Stimulated activated CD4-positive, alpha-beta T cell treated with anti-CD3 and anti-CD28 coated beads, Interleukin-2, amount 100 ng/mL, for 24 hours (primary cell): ENCODE measurements around the gene LOC128125822.

Experiments
- DNase-seq, 2 donors: peaks; one replicate each; pipeline ENCODE4 v3.0.0-alpha.2; 2020

Gene LOC128125822

GRCh38 chr6:63558278-63558677, 14.0 kb upstream of the LOC128125822 start:
- DNase-seq, result no peak

DNA sequence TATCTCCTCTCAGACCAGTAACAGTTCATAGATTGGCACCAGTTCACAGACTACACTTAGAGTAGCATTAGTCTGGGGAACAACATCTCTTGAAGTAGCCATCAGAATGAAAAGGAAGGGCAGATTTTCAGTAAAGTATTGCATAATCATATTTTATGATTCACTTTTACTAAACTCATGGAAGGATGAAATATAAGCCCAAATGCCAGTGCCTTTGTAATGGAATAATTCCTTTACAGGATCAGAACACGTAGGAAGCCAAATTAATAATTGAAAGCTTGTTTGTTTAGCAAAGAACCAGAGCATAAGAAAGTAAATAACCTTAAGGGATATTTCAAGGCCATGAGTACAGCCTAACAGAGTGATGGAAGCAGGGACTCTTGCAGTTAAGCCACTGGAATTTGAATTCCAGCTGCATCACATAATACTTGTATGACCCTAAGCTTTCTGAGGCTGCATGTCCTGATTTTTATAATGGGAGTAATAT, 11.4 kb upstream of the LOC128125822 start:
- DNase-seq, result no peak

GRCh38 chr6:63561288-63561687, 11.0 kb upstream of the LOC128125822 start:
- DNase-seq, result no peak

GRCh38 chr6:63563235-63563634, 9.0 kb upstream of the LOC128125822 start:
- no peak for DNase-seq

- DNase-seq, result no peak
These were observed 7.1 kb upstream of the LOC128125822 start for GRCh38 chr6:63565058-63565726.

DNA sequence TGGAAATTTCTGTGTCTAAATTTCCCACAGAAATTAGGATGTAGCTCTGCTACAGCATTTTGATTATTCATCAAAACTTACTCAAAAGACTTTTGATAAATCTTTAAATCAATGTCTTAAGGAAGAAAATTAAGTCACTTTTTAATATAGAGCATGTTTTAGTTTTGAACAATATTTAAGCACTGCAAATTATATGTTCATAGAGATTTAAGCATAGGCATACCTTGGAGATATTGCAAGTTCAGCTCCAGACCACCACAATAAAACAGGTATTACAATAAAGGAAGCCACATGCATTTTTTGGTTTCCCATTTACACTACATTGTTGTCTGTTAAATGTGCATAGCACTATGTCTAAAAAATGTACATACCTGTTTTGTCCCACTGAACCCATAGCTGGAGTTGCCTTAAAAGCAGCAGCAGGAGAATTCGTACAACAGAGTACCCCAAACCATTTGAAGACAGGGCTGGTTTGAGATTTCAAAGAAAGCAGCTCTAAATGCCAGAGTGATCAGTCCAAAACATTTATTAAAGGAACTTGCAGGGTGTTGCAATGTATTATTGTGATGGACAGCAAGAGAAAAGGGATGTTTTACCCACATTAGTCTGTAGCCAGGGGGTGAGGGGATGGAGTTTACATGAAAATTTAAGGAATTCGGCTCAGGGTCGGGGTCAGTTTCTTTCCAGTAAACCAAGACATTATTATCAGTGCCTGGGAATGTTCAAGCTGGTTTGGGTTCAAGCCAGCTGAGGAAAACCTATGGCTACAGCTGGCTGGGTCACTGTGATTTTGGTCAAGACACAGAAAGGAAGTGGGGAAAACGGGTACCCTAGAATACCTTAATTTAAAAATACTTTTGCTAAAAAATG, 6.3 kb upstream of the LOC128125822 start:
- DNase-seq, result no peak

DNA sequence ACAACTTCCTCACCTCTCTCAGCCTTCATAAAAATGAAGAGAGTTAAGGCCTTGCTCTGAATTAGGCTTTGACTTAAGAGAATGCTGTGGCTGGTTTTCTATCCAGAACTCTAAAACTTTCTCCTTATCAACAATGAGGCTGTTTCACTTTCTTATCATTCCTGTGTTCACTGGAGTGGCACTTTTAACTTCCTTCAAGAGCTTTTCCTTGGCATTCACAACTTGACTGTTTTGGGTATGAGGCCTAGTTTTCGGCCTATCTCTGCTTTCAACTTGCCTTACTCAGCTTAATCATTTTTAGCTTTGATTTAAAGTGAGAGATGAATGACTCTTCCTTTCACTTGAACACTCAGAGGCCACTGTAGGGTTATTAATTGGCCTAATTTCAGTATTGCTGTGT, 4.3 kb upstream of the LOC128125822 start:
- no peak for DNase-seq

DNA sequence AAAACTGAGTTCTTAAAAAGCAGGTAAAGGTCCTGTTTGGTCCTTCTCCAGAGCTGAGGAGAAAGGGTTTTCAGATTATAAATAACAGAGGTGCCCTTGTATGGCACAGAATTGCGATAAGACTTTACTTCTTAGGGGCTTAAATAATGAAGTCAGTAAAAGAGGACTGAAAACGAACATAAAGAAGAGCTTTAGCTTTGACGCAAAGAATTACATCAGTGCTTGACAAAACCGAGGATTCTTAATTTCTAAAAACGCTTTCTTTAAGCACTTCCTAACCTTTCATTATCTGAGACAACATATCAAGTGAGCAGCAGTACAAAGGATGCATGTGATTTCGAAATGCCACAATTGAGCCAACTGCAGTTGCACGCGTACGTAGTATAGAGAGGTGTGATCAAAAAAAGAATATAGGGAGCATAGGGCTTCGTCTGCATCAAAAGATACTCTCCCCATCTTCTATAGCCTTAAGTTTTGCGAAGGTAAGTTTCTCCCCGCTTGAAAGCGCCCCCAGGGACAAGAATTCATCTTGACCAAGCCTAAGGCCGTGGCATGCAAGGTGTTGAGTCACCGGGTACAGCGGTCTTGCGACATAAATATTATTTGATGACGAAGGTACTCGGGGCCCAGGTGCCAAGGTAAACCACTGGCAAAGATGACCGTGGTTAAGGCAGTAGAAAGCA, 778 bp upstream of the LOC128125822 start:
- DNase-seq, result peak; percentile 40 to 59

DNA sequence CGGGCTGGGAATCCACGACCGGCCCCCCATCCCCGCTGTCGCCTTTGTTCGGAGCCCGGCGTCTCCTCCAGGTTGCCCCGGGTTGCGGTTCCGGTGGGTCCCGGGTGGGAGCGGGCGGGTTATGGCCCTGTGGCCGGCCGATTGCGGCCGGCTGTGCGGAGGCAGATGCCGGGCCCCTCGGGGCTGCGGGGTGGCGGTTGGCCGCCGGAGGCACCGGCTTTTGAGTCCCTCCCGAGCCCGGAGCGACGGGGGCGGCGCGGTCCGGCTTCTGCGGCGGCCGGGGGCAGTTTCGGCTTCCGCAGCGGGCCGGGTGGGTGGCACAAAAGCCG, 431 bp downstream of the LOC128125822 start:
- DNase-seq, result no peak

DNA sequence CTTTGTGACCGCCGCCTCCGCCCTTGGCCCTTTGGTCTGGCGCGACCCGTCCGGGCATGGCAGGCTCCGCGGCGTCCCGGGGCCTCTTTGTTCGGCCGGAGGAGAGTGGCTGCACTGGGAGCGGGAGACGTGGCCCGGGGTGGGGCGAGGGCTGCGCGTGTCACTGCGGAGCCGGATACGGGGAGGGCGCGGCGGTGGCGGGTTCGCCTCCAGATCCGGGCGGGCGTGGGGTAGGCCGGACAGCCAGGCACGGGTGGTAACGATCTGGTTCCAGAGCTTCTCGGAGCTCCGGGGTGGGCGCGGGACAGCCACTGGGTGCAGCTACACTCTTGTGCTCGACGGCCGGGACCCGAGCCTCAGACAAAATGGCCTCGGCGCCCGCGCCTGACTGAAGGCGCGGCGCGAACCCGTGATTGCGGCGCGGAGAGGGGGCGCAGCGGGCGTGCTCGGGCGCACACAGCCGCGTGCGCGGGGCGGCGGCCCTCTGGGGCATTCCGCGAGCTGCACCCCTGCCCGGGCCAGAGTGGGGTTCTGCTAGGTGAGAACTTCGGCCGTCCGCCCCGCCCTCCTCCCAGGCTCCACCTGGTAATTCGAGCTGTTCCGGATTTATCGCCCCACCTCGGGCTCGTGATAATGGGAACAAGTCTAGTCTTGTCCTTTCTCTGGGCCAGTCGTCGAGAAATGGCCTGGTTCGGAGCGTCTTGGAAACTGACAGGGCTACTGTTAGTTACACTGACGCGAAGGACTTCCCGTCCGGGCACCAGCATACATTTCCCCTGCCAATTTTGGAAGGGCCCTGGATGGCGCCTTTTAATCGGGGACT, 1.0 kb downstream of the LOC128125822 start:
- peak; percentile 70 to 71 for DNase-seq

DNA sequence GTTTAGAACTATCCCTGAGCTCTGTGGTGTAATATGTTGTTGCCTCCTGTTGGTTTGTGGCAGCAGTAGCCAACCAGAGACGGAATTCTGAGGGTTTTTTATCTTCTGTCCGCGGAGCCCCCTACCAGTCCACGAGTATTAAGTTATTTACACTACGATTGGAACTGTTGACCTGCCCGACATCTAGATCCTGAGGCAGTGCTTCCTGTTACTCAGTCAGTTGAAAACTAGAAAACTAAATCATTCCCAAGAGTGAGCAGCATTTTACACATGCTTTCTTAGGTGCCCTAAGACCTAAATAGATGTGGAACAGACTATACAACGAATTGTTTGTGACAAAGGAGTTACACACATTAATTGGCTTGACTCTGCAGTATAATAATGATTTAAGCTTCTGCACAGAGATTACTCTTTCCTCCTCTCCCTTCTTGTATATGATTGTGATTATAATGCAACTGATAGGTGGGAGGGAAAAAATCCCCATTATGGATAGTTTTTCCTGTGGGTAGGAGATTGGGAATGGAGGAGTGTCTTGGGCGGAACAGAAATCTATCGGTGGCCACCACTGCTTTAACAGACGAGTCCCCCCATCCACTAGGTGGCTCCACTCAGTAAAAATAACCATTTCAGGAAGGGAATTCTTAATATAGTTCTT, 1.7 kb downstream of the LOC128125822 start:
- peak; percentile 31 to 58 for DNase-seq

DNA sequence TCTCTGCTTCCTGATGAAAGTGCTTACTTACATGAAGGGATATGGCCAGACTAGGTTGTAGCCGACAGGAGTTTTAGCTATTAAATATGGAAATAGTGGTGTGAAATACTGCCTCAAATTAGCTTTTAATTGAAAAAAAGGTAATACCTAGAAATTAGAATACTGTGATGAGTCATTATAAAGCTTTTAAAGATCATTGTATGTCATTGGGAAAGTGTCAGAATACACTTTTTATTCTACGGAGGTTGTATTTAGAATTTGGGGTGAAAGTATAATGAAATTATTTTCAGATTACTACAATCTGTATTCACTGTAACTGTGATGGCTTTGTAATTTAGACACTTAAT, 2.2 kb downstream of the LOC128125822 start:
- no peak for DNase-seq

GRCh38 chr6:63576147-63576772, 4.0 kb downstream of the LOC128125822 start:
- DNase-seq, result no peak

GRCh38 chr6:63576985-63577712, 4.9 kb downstream of the LOC128125822 start:
- no peak for DNase-seq

DNA sequence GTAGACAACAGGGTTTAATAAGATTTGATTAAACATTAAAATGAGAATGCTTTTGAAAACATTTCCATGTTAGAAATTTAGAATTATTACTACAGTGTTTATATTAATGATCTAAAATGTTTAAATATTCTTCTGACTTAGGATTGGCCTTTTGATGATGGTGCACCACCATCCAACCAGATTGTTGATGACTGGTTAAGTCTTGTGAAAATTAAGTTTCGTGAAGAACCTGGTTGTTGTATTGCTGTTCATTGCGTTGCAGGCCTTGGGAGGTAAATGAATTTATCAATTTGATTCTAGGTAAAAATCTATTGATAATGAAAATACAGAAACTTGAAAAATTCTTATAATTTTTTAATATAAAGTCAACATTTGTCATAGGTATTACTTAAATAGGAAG, 6.5 kb downstream of the LOC128125822 start:
- no peak for DNase-seq

DNA sequence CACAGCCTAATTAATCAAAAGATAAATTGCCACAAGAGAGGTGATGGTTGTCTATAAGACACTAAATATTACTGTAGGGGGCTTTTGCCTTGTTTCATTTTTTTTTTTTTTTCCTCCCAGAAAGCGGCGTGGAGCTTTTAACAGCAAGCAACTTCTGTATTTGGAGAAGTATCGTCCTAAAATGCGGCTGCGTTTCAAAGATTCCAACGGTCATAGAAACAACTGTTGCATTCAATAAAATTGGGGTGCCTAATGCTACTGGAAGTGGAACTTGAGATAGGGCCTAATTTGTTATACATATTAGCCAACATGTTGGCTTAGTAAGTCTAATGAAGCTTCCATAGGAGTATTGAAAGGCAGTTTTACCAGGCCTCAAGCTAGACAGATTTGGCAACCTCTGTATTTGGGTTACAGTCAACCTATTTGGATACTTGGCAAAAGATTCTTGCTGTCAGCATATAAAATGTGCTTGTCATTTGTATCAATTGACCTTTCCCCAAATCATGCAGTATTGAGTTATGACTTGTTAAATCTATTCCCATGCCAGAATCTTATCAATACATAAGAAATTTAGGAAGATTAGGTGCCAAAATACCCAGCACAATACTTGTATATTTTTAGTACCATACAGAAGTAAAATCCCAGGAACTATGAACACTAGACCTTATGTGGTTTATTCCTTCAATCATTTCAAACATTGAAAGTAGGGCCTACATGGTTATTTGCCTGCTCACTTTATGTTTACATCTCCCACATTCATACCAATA, 7.8 kb downstream of the LOC128125822 start:
- DNase-seq, result no peak

DNA sequence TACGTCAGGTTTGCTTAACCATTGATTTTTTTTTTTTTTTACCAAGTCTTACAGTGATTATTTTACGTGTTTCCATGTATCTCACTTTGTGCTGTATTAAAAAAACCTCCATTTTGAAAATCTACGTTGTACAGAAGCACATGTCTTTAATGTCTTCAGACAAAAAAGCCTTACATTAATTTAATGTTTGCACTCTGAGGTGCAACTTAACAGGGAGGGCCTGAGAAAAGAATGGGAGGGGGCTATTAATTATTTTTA, 8.4 kb downstream of the LOC128125822 start:
- DNase-seq, result no peak

DNA sequence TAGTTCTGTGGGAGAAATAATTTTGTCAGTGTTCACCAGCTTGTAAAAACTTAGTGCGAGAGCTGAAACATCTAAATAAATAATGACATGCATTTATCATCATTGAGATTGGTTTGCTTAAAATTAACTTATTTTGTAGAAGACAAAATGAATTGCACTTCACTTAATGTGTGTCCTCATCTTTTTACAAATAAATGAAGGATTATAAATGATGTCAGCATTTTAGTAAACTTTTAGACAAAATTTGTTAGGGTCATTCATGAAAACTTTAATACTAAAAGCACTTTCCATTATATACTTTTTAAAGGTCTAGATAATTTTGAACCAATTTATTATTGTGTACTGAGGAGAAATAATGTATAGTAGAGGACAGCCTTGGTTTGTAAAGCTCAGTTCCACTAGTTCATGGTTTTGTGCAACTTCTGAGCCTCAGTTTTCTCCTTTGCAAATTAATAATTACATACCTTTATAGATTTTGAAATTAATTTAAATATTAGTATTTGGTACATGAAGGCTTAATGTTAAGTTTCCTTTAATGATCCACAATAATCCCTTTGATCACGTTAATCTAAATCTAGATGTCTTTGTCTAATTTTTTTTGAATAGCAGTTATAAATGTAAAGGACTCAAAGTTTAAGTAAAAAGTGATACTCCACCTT, 9.2 kb downstream of the LOC128125822 start:
- DNase-seq, result no peak

GRCh38 chr6:63582579-63583231, 10.4 kb downstream of the LOC128125822 start:
- DNase-seq, result no peak

DNA sequence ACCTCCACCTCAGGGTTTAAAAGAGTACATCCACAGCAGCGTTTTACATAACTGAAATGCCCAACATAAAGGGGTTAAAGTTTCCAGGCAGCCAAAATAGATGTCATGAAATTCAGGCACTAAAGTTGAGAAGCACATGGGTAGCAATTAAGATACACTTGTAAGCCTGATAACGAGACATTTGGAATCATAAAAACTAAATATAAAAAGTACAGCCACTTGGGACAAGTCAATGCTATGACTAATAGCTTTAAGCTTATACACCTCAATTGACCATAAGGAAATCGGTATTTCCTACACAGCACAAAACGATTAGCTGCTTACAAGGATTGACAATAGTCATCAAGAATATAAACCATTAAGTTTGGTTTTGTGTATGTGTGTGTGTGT, 11.8 kb downstream of the LOC128125822 start:
- DNase-seq, result no peak
